LNCAP (cell line): ENCODE measurements around the gene CAPNS1.

Experiments used
- CTCF ChIP-seq: fragments of 450-650 bp; IDR thresholded peaks from 2 replicates; pipeline ENCODE4 v1.5.1; 2017; ENCODE audit warnings: mild to moderate bottlenecking

The CAPNS1 gene

DNA sequence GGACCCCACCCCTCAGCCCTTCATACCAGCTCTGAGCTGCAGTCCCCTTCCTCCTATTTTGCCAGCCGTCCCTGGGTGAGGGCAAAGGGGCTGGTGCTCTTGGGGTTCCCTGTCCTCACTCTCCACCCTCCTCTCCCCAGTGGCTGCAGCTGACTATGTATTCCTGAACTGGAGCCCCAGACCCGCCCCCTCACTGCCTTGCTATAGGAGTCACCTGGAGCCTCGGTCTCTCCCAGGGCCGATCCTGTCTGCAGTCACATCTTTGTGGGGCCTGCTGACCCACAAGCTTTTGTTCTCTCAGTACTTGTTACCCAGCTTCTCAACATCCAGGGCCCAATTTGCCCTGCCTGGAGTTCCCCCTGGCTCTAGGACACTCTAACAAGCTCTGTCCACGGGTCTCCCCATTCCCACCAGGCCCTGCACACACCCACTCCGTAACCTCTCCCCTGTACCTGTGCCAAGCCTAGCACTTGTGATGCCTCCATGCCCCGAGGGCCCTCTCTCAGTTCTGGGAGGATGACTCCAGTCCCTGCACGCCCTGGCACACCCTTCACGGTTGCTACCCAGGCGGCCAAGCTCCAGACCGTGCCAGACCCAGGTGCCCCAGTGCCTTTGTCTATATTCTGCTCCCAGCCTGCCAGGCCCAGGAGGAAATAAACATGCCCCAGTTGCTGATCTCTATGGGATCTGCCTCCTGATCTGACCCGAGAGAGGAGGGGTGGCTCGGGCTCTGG is 10.0 kb downstream of the CAPNS1 start:
- no peak for TF ChIP-seq CTCF

DNA sequence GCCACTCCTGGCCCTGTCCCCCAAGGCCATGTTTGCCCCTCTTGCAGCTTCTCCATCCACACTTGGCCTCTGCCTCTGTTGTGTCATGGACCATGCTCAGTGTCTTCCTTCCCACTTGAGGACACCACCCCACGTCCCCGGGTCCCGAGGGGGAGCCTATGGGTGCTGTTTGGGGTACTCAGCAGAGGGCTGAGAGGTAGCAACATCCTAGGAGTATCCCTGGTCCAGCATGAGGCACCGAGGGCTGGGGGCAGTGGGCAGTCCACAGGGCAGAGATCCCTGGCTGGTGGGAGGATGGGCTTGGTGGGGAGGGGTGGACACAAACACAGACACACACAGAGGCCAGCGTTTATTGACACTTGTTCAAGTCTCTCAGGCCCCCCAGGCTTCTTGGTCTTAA is 10.7 kb downstream of the CAPNS1 start:
- no peak for TF ChIP-seq CTCF

DNA sequence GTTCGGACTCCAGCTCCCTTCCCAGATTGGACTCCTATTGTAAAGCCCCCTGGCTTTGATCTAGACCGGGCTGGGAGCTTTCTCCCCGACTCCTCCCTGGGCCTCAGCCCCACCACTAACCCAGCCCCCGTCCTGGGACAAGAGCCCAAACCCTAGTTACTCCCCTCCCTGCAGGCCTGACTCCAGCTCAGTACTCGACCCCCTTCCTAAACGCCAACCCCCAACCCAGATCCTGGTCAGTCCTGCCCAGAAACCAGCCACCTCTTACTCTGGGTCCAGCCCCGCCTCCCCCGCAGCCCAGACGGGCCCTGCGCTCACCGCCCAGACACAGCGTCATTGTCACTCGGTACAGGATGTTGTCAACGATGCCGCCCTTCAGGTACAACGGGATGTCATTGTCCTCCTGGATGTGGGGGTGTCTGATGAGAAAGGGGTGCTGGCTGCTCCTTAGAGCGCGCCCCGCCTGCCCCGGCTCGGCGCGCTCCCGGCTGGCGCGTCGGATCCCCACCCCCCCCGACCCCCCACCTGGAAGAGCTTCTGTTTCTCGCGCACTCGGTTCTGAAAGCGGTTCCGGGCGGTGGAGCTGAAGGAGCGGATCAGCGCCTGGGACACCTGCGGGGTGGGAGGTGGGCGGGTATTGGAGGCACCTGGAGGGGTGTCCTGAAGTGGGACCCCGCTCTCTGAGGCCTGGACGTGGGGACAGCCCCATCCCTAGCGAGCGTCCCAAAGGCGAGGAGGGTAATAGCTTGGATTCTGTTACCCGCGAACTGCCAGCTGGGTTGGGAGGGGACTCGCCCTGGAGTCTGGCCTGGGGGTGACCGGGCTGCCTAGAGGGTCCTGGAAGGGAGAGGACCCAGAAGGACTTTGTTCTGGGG is 11.5 kb downstream of the CAPNS1 start:
- no peak for TF ChIP-seq CTCF

DNA sequence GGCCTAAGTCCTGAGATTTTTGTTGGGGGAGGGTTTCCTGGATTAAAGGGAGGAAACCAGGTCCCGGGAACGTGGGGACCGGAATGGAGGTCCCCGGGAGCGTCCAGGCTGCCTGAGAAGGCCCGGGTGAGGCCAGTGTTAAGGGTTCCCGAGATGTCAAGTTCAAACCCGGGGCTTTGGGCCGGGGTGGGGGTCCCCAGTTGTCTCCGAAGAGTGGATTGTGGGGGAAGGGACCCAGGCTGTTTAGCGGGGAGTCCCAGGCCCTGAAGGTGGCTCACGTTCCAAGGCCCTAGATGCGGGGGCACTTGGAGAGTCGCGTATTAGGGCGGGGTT is 12.1 kb downstream of the CAPNS1 start:
- TF ChIP-seq CTCF, result no peak

DNA sequence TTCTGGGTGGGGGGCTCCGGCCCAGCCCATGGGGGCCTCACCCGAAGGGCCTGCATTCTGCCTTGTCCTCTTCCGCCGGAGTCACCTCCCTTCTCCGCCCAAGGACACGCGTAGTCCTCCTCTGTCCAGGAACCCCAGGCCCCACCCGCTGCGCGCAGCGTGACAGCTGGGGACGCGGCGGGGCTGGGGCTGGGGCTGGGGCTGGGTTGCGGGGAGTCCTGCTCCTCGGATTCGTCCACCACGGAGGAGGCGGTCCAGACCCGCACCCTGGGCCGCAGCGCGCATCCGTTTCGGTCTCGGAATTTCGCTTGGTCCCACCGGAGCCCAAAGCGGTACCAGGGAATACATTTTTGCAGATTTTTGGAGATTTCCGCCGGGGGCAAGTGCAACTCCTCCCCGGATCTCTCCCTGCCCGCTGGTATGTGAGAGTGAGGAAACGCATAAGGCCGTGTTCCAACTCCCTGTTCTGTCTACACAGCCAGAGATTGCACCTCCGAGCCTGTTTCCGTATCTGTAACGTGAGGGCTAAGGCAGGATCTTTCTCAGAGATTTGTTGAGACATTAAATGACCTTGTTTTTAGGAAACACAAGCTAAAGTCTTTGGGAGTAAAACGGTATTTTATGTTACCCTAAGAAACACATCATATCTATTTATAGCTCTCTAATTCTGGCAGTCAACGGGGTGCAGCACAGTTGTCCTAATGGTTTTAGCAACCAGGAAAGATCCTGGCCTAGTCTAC is 12.7 kb downstream of the CAPNS1 start, which contains the start of gene COX7A1:
Gene COX7A1 (minus strand): TSS at position 96 of the 740 bp plus-strand sequence. CDS start 40 bp downstream, at position 56.
- no peak for TF ChIP-seq CTCF

DNA sequence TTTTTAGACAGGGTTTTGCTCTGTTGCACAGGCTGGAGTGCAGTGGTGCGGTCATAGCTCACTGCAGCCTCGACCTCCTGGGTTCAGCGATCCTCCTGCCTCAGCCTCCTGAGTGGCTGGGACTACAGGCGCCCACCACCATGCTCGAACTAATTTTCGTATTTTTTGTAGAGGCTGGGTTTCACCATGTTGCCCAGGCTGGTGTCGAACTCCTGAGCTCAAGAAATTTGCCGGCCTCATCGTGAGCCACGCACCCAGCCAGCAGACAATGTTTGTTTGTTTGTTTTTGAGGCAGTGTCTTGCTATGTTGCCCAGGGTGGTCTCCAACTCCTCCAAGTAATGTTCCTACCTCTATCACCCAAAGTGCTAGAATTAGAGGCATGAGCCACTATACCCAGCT is 13.3 kb downstream of the CAPNS1 start:
- no peak for TF ChIP-seq CTCF

DNA sequence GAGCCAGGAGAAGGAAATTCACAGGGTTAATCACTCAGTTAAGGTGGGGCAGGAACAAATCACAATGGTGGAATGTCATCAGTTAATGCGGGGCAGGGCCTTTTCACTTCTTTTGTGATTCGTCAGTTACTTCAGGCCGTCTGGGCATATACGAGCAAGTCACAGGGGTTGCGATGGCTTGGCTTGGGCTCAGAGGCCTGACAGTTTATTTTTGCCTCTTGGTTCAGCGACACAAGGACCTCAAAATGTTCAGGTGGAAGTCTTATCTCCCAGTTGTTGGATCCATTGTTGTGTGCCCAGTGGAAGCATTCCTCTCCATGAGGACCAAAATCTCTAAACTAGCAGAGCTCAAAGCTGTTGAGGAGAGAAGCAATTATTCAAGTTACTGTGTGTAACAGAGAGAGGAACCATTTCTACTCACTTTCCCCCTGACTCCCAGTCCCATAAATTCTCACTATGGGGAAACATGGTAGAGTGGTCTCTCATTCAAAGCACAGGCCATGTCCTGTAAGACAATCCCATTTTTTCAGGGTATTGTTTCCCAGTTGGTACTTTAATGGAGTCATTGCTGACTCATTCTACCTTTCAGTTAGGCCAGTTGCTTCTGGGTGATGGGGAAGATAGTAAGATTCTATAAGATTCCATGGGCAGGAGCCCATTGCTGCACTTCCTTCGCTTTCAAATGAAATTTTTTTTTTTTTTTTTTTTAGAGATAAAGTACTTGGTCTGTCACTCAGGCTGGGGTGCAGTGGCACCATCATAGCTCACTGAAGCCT is 21.1 kb downstream of the CAPNS1 start:
- no peak for TF ChIP-seq CTCF
